Measurements from ENCODE around the gene PSMG4. TPM values are rescaled to one million over a fixed set of nuclear protein-coding genes. Genes with fewer than 3 reads are reported as not detected.

The PSMG4 gene
- total and polyA plus RNA-seq, 9 of the 15 experiments (the other 6 are each of a cell fraction or from before 2014, with no cell fraction given) = 12.9 to 185 (median 52.0) TPM

DNA sequence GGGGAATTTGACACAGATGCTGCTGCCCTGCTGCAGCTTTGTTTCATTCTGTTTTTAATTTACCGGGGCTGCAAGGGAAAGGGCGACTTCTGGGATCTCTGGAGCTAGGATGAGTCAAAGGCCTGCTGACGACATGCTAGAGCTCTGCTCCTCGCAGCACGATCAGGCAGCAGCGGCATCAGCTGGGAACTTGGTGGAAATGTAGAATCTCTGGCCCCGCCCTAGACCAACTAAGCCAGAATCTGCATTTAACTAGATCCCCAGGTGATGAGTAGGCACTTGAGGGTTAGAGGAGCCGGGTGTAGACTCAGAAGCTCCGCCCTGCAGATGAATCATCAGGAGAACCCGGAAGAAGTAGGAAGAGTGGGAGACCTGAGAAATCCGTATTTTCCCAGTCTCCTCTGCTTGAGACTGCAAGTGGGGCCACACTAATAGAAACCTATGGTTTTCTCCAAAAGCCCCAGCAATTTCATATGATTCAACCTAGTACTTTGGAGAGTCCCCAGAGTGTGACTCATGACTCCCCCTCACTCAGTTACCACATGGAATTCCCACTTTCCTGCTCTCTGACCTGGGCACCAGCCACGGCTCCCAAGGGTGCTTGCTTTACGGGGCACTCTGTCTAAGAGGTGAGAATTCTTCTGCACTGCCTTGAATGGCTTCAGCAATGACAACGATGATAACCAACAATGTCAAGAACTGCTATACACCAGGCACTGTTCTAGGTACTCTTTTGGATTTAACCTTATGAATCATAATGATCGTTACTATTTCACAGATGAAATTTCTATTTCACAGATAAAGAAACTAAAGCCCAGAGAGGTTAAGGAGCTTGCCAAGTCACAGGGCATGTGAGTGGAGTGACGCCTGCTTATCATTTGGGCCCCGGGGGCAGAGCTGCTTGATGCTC is 49.4 kb upstream of the PSMG4 start (continued):
- TF ChIP-seq JUND (IDR thresholded peaks at IDR 0.05; ENCODE audit: borderline replicate concordance, low read depth, low read length) (peak; percentile 96), JUND (tag; IDR thresholded peaks at IDR 0.05; ENCODE audit: borderline replicate concordance, low read depth, low read length) (peak; percentile 93), BCOR (IDR thresholded peaks at IDR 0.05) (peak; percentile 27), ELF4 (CRISPR knock-in tag; IDR thresholded peaks at IDR 0.05) (peak; percentile 40; the same call in 1 of the 2 replicates), NBN (IDR thresholded peaks at IDR 0.05; ENCODE audit: low read depth) (no peak; the same call in 1 of the 2 replicates), ZFX (CRISPR knock-in tag; IDR thresholded peaks at IDR 0.05) (0 out of 2 replicates have a peak, but pooled peaks have one; percentile 50), ZNF212 (CRISPR knock-in tag; IDR thresholded peaks at IDR 0.05) (no peak), DACH1 (IDR thresholded peaks at IDR 0.05; ENCODE audit: partially characterized antibody) (peak; percentile 88), DPF2 (IDR thresholded peaks at IDR 0.05) (peak; percentile 89), IRF2 (CRISPR knock-in tag; IDR thresholded peaks at IDR 0.05) (no peak), MTA2 (IDR thresholded peaks at IDR 0.05; ENCODE audit: low read depth) (no peak), MTA1 (IDR thresholded peaks at IDR 0.05; ENCODE audit: borderline replicate concordance) (peak; percentile 10; the same call in 1 of the 2 replicates), FOSL1 (tag; conservative IDR thresholded peaks at IDR 0.05) (peak; percentile 98), TGIF2 (CRISPR knock-in tag; IDR thresholded peaks at IDR 0.05) (no peak), MECOM (CRISPR knock-in tag; IDR thresholded peaks at IDR 0.05) (no peak), BACH1 (tag; IDR thresholded peaks at IDR 0.05) (peak; percentile 22; the same call in 1 of the 2 replicates), IFI16 (CRISPR knock-in tag; IDR thresholded peaks at IDR 0.05) (0 out of 2 replicates have a peak, but pooled peaks have one; percentile 45), CXXC5 (CRISPR knock-in tag; IDR thresholded peaks at IDR 0.05) (peak; percentile 50), DDX20 (tag; IDR thresholded peaks at IDR 0.05; ENCODE audit: low read depth) (no peak)
- TF ChIP-seq, protein P1, sequence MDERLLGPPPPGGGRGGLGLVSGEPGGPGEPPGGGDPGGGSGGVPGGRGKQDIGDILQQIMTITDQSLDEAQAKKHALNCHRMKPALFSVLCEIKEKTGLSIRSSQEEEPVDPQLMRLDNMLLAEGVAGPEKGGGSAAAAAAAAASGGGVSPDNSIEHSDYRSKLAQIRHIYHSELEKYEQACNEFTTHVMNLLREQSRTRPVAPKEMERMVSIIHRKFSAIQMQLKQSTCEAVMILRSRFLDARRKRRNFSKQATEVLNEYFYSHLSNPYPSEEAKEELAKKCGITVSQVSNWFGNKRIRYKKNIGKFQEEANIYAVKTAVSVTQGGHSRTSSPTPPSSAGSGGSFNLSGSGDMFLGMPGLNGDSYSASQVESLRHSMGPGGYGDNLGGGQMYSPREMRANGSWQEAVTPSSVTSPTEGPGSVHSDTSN (CRISPR knock-in tag; IDR thresholded peaks at IDR 0.05; ENCODE audit: low read depth) = no peak
- TF ChIP-seq, protein P1 (tag; conservative IDR thresholded peaks at IDR 0.05; ENCODE audit: low read depth) = peak; percentile 37
- TF ChIP-seq, protein P2, sequence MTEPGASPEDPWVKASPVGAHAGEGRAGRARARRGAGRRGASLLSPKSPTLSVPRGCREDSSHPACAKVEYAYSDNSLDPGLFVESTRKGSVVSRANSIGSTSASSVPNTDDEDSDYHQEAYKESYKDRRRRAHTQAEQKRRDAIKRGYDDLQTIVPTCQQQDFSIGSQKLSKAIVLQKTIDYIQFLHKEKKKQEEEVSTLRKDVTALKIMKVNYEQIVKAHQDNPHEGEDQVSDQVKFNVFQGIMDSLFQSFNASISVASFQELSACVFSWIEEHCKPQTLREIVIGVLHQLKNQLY (CRISPR knock-in tag; conservative IDR thresholded peaks at IDR 0.05) = no peak
- TF ChIP-seq, protein P3, sequence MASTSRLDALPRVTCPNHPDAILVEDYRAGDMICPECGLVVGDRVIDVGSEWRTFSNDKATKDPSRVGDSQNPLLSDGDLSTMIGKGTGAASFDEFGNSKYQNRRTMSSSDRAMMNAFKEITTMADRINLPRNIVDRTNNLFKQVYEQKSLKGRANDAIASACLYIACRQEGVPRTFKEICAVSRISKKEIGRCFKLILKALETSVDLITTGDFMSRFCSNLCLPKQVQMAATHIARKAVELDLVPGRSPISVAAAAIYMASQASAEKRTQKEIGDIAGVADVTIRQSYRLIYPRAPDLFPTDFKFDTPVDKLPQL (IDR thresholded peaks at IDR 0.05; ENCODE audit: extremely low read depth, insufficient read length) = no peak
- TF ChIP-seq, protein P4, sequence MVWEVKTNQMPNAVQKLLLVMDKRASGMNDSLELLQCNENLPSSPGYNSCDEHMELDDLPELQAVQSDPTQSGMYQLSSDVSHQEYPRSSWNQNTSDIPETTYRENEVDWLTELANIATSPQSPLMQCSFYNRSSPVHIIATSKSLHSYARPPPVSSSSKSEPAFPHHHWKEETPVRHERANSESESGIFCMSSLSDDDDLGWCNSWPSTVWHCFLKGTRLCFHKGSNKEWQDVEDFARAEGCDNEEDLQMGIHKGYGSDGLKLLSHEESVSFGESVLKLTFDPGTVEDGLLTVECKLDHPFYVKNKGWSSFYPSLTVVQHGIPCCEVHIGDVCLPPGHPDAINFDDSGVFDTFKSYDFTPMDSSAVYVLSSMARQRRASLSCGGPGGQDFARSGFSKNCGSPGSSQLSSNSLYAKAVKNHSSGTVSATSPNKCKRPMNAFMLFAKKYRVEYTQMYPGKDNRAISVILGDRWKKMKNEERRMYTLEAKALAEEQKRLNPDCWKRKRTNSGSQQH (CRISPR knock-in tag; IDR thresholded peaks at IDR 0.05) = no peak
